ENCODE results near the gene FAM13A. TPM values are rescaled to one million over a fixed set of nuclear protein-coding genes. Genes with fewer than 3 reads are reported as not detected.

The FAM13A gene
- total RNA-seq, 1 donor from 2014 or later = 68.5 TPM

DNA sequence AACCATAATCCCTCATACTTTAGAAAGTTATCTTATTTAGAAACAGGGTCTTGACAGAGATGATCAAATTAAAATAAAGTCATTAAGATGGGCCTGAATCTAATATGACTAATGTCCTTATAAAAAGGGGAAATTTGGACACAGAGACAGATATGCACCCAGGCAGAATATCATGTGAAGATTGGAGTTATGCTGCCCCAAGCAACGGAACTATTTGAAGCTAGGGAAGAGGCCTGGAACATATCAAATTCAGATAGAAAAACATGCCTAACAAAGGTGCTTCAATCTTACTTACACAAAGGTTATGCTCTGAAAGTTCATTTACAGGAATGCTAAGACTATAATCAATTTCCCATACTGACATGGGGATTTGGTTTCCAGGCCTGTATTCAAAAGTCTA, 246.7 kb downstream of the FAM13A start:
- no peak for DNase-seq

DNA sequence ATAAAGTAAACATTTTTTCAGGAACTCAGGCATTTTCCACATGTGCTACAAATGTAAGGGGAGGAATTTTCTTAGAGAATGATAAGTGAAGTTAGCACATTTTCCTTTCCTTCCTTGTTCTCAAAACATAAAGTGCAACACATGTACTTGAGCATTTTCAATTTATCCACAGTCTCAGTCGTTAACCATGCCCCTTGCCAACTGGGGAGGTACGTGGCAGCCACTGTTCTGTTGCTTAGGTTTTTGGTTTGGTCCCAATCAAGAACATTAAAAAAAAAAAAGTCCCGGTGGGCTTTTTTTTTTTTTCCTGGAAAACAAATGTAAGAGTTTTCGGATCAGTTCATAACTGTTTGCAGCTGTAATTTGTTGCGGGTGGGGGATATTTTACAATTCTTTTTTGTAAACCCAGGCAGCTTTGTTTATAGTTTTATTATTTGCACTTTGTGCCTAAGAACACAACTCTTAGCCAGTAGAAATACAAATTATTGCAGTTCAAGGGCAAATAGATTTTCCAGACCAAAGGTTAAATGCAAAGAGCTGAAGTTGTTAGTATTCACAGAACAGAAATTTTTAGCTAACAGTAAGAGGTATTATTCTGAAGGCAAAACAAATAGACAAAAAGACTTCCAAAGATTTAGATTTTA, 247.3 kb downstream of the FAM13A start:
- peak; percentile 45 for DNase-seq

DNA sequence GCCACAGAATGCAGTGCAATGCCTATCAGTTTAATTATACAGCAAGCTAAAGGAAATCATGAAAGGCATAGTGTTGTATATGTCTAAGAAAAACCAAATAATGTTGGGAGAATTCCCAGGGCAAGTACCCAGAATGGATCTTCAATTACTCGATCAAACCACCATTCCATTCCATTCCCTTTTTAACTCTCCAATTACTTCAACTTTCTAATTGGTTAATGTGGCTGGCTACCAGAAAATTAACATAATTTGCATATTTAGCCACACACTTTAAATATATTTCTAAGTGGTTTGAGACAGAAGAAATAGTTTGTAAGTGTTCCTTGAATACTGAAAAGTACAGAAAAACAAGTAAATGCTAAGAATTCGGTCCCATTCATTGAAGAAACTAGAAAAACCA, 247.9 kb downstream of the FAM13A start:
- no peak for DNase-seq

DNA sequence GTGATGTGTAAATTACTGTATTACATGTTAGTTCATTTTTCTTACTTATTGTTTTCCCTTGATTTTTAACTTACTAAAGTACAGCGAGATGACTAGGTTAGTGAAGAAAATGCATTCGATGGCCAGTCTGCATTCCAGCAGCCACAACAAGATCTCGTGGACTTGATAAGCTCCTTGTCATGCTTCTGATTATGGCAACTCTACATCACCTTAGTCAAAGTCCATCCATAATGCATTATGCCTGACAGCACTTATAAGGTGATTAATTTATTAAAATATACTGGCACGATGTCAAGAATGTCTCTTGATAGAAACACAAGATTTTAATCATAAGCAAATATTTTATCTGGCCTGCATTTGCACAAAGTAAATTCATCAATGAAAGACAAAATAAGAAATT, 249.5 kb downstream of the FAM13A start:
- DNase-seq = no peak

DNA sequence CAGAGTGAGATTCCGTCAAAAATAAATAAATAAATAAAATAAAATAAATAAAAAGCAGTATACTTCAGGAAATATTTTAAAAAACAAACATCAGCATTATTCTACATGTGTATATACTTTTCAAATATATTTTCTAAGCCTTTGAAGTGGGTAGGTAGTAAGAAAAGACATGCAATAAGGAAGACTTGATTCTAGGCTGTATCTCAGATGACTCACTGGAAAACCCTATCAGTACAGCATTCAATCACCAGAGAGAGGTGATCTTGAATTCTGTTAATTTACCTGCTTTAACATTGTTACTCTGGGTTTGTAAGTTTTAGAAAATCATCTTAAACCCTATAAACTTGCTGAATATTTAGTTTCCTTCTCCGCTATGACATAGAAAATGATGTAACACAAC, 252.8 kb downstream of the FAM13A start:
- no peak for DNase-seq

DNA sequence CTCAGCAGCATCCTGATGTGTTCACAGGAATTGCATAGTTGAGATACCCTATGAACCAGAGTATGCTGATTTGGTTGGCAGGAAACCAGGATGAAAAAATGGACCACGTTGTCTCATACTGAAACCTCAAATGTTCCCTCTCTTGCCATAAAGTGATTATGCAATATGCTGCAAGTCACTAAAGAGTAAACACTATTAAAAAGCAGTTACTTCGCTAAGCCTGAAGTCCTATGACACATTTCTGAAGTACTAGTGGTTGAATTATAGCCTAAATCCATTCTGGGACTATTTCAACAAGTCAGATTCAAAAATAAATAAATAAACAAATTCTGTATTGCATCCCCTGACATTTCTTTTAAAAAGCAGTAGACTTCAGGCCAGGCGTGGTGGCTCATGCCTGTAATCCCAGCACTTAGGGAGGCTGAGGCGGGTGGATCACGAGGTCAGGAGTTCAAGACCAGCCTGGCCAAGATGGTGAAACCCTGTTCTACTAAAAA, 253.3 kb downstream of the FAM13A start:
- no peak for DNase-seq

DNA sequence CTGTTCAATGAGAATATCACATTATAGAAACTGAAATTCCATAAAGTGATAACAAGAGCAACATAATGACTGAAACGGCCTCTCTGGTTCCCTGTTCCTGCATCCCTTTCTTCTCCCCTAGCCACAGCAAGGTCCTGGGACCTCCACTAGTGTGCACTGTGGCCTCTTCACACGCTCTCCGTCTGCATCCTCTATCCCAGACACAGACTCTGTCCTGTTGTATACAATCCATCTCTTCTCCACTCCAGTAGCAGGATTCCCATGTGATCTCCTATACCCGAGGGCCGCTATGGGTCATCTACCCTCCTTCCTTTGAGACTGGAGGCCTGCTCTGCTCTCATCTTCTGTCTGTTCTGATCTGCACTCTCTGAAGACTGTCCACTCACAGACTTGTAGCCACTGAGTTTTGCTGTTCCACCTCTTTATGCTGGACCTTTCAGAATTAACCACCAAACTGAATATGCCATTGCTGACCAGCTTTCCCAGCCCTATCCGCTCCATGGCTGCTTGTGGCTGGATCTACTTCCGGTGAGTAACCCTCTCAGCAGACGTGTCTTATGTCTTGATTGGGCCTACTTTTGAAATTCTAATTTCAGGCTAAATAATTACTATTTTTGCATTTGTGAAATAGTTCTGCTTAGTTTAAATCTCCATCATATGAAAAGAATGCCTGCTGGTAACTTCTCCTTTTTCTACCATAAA, 254.2 kb downstream of the FAM13A start:
- no peak for DNase-seq

DNA sequence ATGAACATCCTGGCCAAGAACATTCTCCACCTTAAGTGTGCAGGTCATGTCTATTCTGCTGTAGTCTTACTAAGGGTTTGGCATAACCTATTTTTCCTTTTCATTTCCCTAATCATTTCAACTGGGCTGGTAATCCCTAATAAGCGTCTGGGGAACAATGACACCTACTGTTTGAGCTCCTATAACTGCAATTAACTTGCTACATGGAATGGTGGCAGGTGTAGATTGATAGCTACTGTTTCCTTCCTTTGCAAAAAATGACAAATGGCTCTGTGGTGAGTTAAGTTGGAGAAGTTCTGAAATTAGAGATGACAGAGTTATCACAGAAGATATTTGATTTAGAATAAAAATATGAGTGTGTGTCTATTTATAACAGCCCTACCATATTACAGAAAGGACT, 254.8 kb downstream of the FAM13A start:
- DNase-seq = no peak

DNA sequence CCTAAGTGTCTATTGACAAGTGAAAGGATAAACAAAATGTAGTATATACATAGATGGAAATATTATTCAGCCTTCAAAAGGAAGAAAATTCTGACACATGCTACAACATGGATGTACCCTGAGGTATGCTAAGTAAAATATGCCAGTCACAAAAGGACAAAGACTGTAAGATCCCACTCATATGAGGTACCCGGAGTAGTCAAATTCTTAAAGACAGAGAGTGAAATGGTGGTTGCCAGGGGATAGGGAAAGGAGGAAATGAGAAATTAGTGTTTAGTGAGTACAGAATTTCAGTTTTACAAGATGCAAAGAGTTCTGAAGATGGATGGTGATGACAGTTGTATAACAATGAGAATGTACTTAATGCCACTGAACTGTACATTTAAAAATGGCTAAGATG, 257.1 kb downstream of the FAM13A start:
- DNase-seq = no peak

DNA sequence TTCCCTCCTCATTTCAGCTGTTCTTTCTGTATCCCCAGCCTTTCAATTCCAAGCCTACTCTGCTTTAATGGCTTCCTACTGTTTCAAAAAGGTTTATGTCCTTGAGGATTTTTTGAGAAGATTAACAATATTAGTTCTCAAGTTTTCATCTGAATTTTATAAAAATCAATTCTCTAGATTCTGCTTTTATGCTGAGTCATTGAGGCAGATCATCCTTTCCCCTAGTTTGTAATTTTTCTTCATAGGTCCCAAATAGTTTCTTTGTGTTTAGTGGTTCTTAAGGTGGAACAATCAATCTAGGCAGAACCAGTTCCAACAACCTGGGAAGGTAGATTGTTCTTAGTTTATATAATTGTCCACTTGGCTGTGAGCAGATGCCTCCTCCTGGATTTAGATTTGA, 259.3 kb downstream of the FAM13A start:
- DNase-seq = no peak

DNA sequence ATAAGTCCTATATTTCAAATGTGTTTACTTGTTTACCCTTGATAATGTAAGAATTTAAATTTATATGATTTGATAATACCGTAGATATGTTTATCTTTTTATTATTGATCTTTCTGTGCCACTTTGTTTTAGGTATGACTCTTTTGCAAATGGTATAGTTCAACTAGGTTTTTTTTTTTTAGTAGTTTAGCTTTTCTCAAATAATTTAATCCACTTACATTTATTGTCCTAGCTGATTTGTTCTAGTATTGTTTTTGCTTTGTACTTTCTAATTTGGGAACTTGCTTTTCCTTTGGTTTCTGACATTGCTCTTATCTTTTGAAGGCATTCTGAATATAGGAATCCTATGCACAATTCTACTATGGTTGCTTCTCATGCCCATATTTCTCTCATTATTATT, 260.4 kb downstream of the FAM13A start:
- no peak for DNase-seq

DNA sequence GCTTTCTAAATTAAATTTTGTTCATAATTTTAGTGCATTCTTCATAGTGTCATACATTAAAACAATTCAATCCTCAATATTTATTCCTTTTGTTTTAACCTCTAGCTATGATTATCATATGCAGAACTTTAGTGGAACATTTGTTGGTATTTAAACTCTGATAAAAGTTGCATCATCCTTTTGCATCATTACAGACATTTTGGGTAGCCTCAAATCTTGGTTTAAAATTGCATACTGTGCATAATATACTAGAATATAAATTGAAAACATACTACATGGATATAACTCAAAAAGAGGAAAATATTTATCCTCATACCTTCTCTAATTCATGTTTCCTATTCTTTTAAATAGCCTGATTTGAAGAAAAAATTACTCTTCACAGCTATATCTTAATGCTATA, 262.0 kb downstream of the FAM13A start:
- DNase-seq = no peak

DNA sequence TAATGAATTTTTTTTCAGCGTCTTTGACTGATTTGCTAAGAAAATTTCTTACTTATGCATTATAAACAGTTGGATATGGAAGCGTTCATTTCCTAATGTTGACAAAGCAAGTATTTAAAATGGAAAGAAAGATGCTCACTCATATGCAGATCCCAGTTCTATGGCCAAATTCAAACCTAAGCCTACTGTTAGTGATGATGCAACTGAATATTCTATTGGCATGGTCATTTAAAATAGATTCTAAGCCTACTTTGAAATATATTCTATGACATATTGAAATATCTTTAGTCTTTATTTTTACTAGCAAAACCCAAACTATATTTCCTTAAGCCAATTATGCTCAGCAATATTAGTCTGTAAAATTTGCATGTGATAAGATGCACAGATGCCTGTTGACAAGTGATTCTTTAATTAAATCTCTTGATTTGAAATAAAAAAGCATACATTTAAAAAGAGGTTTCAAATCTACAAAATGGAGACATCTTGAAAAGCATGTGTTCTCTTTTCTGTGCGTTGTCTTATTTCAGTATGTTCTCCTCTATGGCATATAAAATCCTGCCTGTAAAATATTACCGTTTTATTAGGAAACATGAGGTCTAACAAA, 262.8 kb downstream of the FAM13A start:
- no peak for DNase-seq

DNA sequence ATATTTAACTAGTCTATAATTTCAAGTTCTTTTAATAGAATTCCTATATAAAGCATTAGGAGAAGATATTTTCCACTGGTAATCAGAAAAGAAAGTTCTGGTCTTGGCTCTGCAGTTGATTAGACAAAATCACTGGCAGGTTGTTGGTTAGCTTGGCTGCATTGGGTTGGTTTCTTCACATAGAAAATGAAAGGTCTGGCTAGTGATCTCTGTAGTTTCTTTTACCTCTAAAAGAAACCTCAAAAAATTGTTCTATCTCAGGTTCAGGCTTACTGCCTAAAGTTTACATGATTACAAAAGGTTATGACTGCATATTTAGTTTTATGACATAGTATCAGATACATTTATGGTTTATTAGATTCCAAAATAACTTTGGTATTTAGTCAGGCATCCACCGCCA, 263.5 kb downstream of the FAM13A start:
- DNase-seq = no peak

DNA sequence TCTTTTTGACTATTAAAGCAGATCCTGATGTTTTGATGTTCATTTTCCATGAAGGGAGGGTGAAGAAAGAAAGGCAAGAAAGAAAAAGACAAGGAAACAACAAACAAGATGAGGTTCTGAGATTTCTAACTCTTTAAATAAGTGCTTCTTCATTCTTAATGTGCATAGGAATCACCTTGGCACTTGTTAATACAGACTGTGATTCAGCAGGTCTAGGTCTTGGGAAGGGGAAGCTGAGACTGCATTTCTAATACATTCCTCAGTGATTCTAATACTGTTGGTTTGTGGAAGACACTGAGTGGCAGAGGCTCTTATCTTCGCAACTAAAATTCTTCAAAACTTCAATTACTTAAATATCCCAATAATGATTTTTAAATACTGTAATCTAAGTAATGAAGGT, 264.2 kb downstream of the FAM13A start:
- DNase-seq = no peak

DNA sequence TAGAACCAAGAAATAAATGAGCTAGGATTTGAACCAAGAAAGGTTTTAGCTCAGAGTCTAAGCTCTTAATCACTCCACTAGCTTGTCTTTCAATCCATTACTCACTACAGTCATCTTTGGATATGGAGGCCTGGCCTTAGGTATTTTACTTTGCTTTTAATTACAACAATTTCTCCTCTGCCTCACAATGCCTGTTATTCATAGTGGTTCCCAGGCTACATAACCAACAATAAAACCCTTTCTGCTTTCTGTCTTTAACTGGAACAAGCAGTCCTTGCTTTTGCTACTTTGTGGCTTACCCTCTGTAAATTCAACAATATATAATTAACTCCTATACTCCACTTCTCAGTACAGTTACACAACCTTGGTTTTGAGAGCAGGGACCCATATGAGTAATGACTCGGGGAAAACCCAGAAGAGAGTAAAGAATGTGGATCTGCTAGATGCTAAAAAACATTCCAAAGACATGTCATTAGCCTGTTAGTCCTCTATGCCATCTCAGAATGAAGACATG, 264.7 kb downstream of the FAM13A start:
- no peak for DNase-seq

DNA sequence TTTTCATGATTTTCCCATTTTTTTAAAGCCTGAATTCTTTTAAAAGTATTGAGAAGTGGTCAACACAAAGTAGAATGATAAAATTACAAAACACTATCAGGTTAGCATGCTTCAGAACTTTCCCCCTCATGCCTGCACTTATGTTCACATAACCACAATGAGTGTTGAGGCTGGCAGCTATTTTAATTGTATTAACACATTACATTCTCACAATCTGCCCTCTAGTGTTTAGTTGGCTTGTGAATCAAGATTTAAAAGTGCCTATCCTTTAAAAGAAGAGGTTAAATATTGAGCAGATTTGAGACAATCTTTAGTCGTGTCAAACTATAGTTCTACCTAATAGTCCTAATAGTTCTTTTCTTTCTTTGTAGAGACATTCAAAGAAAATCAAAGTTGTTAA, 265.7 kb downstream of the FAM13A start:
- no peak for DNase-seq

DNA sequence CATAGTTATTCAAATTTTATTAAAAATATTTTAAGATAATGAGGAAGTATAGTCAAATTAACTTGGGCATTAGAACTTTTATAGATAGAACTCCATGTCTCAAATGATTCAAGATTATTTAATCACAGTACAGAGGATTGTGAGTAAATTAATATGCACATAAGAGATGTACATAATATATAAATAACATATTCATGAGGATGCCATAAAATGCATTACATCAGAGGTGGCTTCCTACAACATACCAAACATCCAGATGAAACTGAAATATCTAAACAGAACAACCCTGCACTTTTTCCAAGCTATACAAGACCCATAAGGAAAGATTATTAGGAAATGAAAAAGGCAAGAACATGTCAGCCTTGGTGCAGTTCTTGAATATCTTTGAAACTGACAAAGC, 268.1 kb downstream of the FAM13A start:
- no peak for DNase-seq

DNA sequence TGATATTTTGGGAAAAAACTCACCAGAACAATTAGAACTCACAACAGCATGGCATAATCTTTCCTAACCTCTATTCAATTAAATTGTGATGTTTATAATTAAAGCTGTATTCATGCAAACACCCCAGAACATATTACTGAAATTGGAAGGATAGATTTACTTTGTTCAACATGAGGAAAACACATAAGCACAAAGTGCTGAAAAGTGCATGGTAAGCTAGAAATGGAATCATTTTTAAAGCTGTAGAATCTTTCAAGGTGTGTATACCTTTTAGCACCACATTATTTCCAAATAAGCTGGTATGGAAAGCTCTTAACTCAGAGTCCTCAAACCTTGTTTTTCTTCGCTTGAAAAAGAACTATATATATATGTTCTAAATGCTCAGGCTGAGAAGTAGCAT, 268.6 kb downstream of the FAM13A start:
- no peak for DNase-seq

DNA sequence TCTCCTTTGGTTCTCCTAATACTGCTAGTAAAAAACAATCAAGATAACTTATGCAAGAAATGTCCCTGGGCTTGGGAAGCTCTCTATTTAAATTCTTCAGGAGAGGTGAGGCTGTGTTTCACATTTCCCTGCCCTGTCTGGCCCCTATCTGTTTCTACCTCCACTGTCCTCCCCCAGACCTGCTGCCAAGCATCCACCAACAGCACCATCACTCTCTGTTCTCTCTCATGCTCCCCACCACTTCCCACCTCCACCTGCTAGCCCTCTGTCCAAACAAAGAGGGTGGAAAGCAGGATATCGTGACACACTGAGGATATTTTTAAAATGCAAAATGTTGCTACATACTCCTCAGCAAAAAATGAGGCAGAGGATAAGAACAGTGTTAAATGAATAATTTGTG, 271.0 kb downstream of the FAM13A start:
- no peak for DNase-seq

DNA sequence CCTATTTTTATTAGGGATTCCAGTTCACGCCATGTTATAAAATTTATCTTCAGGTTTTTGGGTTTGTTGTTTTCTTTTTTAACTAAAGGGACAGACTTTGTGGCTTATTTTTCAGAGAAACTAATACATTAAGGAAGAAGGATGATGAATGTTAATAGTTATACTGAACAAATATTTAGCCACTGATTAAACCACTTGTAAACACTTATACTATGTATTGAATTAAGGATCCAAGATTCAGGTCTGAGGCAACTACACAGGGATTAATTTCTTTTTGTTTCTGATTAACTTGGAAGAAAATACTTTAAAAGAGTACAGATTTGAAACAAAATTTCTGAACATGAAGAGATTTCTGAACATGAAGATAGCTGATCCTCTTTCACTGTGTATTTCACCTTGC, 276.6 kb downstream of the FAM13A start:
- DNase-seq = no peak

DNA sequence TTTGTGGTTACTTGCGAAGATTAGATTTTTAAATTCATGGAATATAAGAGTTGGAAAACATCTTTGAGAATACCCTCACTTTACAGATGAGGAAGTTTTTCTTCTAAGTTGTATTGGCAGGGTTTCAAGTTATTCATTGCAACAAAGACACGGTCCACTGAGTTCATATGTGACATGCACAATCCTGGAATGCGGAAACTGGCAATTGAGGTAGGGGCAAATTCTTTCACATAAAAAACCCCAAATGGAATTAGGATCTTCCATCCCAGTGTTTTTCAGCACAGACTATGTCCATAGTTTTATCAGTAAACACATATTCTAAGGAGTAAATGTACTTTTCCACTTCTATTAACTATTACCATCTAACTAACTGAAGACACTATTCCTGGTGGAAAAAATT, 277.6 kb downstream of the FAM13A start:
- DNase-seq = peak; percentile 15

DNA sequence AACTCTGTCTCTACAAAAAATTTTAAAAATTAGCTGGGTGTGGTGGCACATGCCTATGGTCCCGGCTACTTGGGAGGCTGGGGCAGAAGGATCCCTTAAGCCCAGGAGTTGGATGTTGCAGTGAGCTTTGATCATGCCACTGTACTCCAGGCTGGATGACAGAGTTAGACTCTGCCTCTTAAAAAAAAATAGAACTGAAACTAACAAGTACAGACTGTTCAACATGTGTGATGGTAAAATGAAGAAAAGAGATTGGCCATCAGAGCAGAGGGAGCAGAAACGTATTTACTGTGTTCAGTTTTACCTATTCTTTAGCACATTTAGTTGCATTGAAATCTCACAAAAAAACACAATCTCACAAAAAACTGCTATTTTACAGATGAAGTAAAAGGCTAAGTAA, 281.5 kb downstream of the FAM13A start:
- DNase-seq = no peak

DNA sequence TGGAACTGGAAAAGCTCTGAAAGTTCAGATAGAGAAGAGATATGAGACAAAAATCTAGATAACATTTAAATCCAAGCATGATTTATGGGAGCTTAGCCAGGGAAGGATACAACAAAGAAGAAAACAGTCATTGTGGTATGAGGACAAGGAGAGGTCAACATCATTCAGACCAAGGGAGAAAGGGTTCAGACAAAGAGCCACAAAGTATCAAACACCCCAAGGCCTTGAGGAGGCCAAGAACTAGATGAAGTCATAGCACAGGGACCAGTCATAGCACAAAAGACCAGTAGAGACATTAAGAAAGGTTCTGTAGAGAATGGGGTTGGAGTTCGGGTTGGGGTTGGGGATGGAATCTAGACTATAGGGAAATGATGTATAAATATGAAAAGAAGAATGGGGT, 282.0 kb downstream of the FAM13A start:
- no peak for DNase-seq
